ENCODE measurements around the gene FOXL2. TPM values are rescaled to one million over a fixed set of nuclear protein-coding genes. Genes with fewer than 3 reads are reported as not detected.
A peak's percentile ranks its signal among the peaks of the same experiment; 100 is the strongest.

FOXL2 gene
- polyA plus RNA-seq, 1 donor from 2014 or later = not detected

DNA sequence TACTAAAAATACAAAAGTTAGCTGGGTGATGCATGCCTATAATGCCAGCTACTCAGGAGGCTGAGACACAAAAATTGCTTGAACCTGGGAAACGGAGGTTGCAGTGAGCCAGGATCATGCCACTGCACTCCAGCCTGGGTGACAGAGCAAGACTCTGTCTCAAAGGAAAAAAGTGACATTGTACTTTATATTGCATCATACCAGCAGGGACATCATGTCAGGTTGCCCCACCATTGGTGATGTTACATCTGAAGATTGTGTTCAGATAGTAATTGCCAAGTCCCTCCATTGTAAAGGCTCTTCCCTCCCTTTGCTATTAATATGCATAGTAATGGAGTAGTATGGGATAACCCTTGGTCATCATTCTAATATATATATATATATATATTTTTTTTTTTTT is 44.8 kb downstream of the FOXL2 start:
- no peaks in the 10 kb centered on the region for H3K36me3 Mint-ChIP-seq
- no peaks in the 10 kb centered on the region for H3K9me3 Mint-ChIP-seq
- peaks cover 3% of the 10 kb centered on the region for H3K27me3 Mint-ChIP-seq
- H3K4me1 Mint-ChIP-seq = no peaks in the 10 kb centered on the region
- H3K4me3 Mint-ChIP-seq = no peak overlapping the region
- H3K27ac Mint-ChIP-seq = no peak overlapping the region

- Mint-ChIP-seq H3K9me3 (no peaks in the 10 kb centered on the region), H3K4me3 (no peak overlapping the region), H3K36me3 (no peaks in the 10 kb centered on the region), H3K27ac (no peak overlapping the region), H3K4me1 (no peaks in the 10 kb centered on the region), H3K27me3 (peaks cover 3% of the 10 kb centered on the region)
These were observed 45.4 kb downstream of the FOXL2 start for GRCh38 chr3:138901567-138901966.

DNA sequence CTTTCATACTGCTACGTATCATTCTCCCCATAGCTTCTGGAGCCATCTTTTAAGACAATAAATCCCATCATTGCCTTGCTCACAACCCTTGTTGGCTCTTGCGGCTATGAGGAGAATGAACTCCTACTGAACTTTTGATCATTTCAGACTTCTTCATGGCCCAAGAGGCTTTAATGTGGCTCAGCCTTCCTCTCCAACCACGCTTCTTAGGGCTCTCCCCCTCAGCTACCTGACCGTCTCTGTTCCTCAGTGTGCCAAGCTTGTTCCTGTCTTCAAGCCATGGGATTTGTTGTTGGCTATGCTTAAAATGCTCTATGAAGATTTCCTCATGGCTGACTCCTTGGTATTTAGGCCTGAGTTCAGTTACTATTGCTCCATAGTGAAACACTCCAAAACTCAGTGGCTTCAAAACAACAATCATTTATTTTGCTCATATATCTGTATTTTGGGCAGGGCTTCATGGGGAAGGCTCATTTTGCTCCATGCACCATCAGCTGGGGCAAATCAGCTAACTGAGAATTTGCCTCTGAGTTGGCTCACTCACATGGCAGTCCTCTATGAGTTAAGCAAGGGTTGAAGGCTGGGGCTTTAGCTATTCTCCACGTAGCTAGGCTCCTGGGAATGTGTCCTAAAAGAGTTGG is 47.5 kb downstream of the FOXL2 start:
- H3K27me3 Mint-ChIP-seq = peaks cover 3% of the 10 kb centered on the region
- peak overlapping the region in 1 of 3 donors; percentile 15 for H3K27ac Mint-ChIP-seq
- H3K9me3 Mint-ChIP-seq = no peaks in the 10 kb centered on the region
- no peaks in the 10 kb centered on the region for H3K36me3 Mint-ChIP-seq
- no peaks in the 10 kb centered on the region for H3K4me1 Mint-ChIP-seq
- no peak overlapping the region for H3K4me3 Mint-ChIP-seq

DNA sequence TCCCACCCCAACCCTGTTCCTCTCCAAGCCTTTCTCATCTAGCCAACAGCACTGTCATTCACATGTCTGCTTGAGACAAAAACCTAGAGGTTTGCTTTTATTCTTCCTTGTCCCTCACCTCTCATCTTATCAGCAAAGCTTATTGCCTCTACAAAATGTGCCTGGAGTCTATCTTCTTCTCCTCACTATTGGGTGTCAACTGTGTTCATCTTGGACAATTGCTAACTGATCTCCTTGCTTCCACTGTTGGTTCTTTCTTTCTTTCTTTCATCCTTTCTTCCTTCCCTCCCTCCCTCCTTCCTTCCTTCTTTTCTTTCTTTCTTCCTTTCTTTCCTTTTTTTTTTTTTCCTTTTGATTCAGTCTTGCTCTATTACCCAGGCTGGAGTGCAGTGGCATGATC is 48.2 kb downstream of the FOXL2 start:
- H3K27me3 Mint-ChIP-seq = peaks cover 3% of the 10 kb centered on the region
- no peak overlapping the region for H3K4me3 Mint-ChIP-seq
- H3K4me1 Mint-ChIP-seq = no peaks in the 10 kb centered on the region
- no peaks in the 10 kb centered on the region for H3K36me3 Mint-ChIP-seq
- H3K9me3 Mint-ChIP-seq = no peaks in the 10 kb centered on the region
- H3K27ac Mint-ChIP-seq = no peak overlapping the region

- Mint-ChIP-seq H3K4me3 (no peak overlapping the region), H3K27me3 (peaks cover 3% of the 10 kb centered on the region), H3K4me1 (no peaks in the 10 kb centered on the region), H3K9me3 (no peaks in the 10 kb centered on the region), H3K27ac (no peak overlapping the region), H3K36me3 (no peaks in the 10 kb centered on the region)
These were observed 48.6 kb downstream of the FOXL2 start for GRCh38 chr3:138898301-138898700.

Other genes with a start within 250 kb of the FOXL2 start
- 9.2 TPM for gene PIK3CB, start 112.2 kb downstream of the FOXL2 start, polyA plus RNA-seq
- gene FOXL2NB, start 80 bp upstream of the FOXL2 start, polyA plus RNA-seq = not detected
- gene PRR23A, start 59.1 kb upstream of the FOXL2 start, polyA plus RNA-seq = not detected
- gene PRR23B, start 73.8 kb upstream of the FOXL2 start, polyA plus RNA-seq = not detected
- not detected for gene PRR23C, start 97.8 kb upstream of the FOXL2 start, polyA plus RNA-seq